Pons (tissue), 1 donor: ENCODE results near the gene RTP2.

Source experiments
- DNase-seq: peaks from one replicate; pipeline ENCODE4 v3.0.0-alpha.2; 2016; ENCODE audit warnings: low spot score

The RTP2 gene, protein sequence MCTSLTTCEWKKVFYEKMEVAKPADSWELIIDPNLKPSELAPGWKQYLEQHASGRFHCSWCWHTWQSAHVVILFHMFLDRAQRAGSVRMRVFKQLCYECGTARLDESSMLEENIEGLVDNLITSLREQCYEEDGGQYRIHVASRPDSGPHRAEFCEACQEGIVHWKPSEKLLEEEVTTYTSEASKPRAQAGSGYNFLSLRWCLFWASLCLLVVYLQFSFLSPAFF

DNA sequence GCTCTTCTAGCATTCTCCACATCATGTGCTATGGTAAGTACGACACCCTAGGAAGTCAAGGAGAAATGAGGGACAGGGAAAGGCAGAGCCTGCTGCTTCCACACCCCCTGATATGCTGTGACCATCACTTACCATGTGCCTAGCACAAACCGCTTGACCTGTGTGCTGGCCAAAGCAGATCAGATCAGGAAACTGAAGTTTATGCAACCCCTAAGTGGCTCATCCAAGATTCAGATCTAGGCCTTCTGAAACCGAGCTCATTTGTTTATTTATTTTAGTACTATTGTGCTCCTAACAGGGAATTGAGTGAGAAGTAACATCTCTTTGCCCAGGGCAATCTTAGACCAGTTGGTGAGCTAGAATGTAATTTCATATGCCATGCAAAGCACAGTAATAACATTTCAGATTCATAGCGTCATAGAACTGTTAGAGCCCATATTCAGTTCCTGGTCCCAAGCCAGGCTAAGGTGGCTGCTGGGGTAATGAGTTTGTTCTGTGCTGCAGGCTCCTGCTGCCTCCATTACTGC, at the start of gene RTP2:
Gene RTP2, minus strand, starts transcription at position 51 of the 527 bp plus-strand sequence. CDS start 429 bp downstream, outside the sequence.
- DNase-seq: no peak

DNA sequence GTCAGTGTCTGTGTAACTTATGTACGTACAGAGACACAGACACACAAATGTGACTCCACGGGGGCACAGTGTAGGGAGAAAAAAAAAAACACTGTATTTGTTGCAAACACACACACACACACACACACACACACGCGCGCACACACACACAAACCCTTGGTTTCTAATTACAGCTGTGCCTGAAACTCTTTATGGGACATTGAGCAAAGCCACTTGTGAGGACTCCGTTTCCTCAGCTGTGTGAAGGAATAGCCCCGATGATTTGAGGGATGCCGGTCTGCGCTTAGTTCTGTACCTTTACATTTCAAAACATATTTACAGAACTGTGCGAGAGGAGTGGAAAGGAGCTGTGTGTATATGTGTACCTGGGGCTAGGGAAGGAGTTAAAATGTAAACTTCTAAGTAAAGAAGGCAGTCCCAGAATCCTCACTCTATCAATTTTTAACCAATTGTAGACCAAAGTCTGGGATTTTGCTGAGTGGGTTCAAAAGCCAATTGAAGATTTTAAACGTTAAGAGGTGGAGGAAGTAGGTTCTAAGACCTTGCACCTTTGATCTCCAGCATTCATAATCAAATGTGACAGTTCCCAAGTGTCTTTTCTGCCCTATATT, 48.3 kb upstream of the RTP2 start:
- DNase-seq: no peak

- DNase-seq: peak; percentile 54
These were observed 47.7 kb upstream of the RTP2 start for GRCh38 chr3:187750006-187750512.

DNA sequence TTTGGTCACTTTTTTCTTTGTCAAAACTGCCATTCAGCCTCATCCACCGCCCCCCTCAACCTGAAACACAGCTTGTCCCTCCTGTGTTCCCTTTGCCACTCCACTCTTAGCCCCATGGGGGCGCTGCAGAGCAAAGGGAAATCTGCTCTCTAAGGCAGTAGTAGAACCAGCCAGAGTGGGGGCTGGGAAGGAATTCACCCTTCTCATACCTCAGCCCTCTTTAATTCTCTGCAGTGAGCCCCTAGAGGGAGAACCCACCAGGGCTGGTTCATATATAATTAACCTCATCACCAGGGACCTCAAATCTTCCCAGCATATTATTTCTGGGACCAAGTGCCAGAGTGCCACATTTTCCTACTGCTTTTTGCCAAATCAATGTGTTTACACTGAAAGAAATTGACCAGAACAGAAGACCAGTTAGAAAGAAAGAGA, 45.7 kb upstream of the RTP2 start:
- DNase-seq: peak; percentile 98

- DNase-seq: peak; percentile 39
These were observed 45.1 kb upstream of the RTP2 start for GRCh38 chr3:187747506-187747905.

DNA sequence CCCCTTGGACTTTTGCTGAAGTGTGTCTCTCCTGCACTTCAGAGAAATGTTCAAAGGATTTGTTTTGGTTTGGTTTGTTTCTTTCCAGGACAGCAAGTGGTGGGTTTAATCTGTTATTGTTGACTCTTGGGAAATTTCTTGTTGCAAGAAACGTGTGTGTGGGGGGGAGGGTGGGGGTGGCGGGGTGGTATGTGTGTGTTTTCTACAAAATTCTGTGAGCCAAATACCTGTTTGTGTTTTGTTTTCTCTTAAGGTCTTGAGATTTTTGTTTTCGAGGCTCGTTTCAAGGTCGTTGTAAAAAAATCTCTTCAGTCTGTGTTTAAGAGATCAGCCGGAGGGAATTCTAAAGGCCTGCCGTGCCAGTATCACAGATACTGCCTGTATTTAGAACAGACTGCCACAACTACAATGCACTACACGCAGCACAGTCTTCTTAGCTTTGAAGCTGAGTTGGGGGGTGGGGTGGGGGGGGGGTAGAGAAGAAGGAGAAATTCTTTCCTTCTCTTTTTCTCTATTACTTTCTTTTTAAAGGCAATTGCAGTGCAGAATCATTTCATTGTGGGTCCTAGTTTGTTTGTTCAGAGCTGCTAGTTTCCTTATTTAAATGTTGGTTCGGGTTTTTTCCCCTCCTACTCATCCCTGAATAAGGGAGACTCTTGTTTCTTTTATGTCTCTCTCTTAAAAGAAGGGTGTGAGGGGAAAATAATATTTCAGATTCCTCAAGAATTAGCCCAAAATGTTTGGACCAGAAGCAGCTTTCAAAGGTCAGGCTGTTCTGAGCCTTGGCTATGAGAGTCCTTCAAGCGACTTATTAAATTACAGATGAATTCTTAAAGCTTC, 44.3 kb upstream of the RTP2 start:
- DNase-seq: peak; percentile 67

- DNase-seq: no peak
These were observed 43.7 kb upstream of the RTP2 start for GRCh38 chr3:187746059-187746441.

DNA sequence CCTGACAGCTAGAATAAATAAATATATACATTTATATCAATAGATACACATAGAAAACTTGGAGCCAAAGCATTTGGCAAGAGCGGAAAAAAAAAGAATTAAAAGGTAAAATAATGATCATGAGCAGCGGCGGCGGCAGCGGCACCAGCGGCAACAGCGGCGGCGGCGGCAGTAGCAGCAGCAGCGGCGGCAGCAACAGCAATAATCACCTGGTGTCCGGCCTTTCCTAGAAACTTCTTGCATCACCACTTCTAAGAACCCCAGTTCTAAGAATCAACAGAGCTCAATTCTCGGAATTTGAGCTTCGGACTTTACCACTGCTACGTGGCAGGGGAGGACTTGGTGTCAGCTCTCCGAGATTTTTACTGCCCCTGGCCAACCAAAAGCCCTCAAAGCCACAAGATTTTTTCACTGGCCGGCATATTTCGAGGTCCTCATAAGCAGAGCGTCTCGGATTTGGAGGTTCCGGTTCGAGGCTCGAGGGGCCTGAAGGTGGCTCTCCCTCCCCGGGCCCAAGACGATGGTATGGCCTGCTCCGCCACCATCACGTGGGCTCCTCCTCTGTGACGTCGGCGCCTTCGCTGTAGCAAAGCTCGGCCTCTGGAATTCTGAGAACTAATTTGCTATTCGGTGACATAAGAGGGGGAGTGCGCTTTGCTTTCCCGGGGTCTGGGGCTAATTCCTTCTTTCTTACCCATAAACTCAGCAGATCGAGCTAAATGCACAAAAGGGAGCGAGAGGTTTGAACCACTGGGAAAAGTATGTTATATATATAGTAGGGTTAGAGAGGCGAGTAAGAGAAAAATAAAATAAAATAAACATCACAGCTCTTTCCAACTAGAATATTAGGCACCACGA, 43.1 kb upstream of the RTP2 start, which contains the start of gene BCL6:
Gene BCL6, minus strand, starts transcription at position 268 of the 858 bp plus-strand sequence. CDS start 11,775 bp downstream, outside the sequence.
- peak; percentile 99 for DNase-seq

GRCh38 chr3:187744169-187745151, 42.1 kb upstream of the RTP2 start:
- peak; percentile 70 for DNase-seq

DNA sequence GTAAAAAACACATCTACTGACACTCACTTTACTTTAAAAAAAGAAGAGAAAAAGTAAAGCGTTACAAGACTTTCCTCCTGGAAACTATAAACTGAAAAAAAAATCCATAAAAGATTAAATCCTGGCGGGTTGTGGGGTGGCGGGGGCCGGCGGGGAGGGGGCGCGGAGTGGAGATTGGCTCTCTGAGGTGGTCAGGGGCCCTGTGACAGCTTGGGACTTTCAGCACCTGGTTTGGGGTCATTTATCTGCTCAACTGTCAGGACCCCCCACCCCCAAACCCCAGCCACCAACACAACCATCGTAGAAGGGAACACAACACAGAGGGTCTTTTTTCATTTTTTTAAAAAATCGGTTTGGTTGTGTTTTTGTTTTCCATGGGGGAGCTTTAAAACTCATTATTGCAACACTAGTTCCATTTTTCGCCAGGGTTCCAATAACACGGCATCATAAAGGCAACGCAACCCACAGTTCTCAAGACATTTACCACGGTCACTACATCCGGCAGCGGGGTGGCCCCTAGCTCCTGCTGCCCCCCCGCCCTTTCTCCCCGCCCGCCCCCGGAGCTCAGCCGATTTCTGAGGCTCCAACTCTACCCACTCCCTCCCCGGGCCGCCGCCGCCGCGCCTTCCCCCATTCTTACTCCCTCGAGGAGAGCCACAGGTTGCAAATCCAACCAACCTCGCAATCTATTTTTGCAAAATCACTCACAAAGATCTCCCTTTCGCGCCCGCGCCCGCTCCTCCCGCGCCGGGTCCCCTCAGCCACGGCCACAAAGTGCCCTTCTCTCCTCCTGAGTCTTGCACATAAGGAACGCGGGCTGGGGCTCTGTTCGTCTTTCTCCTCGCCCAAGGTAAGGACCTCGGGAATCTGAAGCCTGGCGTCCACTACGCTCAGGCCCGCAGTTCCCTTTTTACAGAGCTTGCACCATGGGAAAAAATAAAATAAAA, 41.1 kb upstream of the RTP2 start:
- no peak for DNase-seq

- DNase-seq: no peak
These were observed 40.2 kb upstream of the RTP2 start for GRCh38 chr3:187742351-187743171.

DNA sequence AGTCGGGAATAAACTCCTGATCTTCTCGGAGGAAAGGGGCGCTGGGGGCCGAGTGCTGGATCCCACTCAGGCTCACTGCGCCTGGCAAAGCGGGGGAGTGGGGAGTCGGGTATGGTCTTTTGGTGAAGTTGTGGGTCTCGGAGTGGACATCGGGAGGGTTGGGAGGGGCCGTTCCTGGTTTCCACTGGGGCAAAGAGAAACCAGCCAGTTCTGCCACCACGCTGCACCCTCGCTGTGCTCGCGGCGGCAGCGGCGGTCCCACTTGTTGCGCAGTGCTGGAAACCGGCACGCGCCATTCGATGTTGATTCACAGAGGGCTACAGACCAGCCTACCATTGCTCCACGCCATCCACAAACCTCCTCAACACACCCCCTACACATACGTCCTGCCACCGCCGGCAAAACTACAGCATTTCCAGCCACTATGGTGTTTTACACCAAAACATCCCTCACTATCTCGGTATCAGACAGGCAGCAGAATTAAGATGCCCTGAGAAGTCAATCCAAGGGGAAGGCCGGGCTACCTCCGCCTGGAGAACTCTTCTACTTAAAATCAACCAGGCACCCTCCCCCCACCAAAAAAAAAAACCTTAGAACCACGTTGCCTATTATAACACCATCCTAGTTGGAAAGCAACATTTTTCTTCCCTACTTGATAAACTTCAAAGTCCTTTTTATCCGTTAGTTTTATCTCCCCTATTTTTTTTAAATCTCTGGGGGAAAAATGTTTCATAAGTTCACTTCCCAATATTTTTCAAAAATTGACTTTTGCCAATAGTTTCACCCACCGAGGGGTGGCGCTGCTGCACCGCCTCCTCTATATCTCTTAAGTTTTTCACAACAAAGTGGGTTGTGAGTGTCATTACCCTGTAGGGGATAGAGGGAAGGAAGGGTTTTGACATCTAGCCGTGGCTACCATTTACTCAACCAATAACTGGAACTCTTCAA, 39.3 kb upstream of the RTP2 start:
- peak; percentile 85 for DNase-seq

GRCh38 chr3:187740421-187741399, 38.4 kb upstream of the RTP2 start:
- peak; percentile 69 for DNase-seq

GRCh38 chr3:187739561-187740332, 37.4 kb upstream of the RTP2 start:
- peak; percentile 83 for DNase-seq

DNA sequence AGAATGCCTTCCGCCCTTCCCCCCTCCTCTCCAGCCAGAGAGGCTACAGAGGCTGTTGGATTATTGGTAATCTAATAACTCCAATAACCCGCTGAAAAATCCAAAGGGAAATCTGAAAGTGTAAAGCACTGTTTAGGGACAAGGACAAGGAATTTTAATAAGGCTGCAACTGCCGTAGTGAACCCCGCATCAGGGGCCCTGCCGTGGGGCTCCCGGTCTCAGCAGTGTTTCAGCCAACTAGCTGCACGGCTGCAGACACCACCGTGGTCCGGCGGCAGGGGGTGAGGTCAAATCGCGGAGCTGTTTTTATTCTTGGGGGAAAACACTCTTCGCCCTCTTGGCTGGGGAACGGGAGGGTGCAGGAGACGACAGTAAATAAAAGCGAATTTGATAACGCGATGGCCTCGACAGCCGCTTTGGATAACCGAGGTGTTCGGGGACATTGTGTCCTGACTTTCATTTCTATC, 36.8 kb upstream of the RTP2 start:
- no peak for DNase-seq
